K562 (cell line): Measurements from ENCODE around the gene KAT5. TPM values are rescaled to one million over a fixed set of nuclear protein-coding genes. Genes with fewer than 3 reads are reported as not detected.

Experiments
- AFF1 ChIP-seq, 2 experiments: fragments of 450-650 bp; IDR thresholded peaks; 2 replicates each; pipeline ENCODE4 v1.6.1; 2018; ENCODE audit warnings: mild to moderate bottlenecking in 2 of 2, low read depth in 1 of 2; ENCODE audit not compliant: partially characterized antibody in 2 of 2
- ARHGAP35 ChIP-seq: fragments of 450-650 bp; IDR thresholded peaks from 2 replicates; pipeline ENCODE4 v1.6.1; 2018; ENCODE audit not compliant: partially characterized antibody
- BRF2 ChIP-seq: IDR thresholded peaks from 3 replicates; pipeline ENCODE4 v1.6.1; 2011; ENCODE audit warnings: borderline replicate concordance, mild to moderate bottlenecking; ENCODE audit not compliant: insufficient read length, insufficient read depth
- C11orf30 ChIP-seq: fragments of 450-650 bp; IDR thresholded peaks from 2 replicates; pipeline ENCODE4 v1.6.1; 2016; ENCODE audit warnings: low read depth, mild to moderate bottlenecking
- CLOCK ChIP-seq: fragments of 250-450 bp; sonication (Bioruptor Pico); IDR thresholded peaks from 2 replicates; pipeline ENCODE4 v1.4.0; 2020; ENCODE audit warnings: mild to moderate bottlenecking, moderate library complexity, borderline replicate concordance
- CXXC5 ChIP-seq: fragments of 250-450 bp; sonication (Bioruptor Pico); IDR thresholded peaks from 2 replicates; pipeline ENCODE4 v1.8.0; 2022; ENCODE audit warnings: inconsistent platforms, mild to moderate bottlenecking, moderate library complexity
- HNRNPK ChIP-seq: fragments of 200-400 bp; formaldehyde crosslinking; IDR thresholded peaks from one replicate; pipeline ENCODE4 v1.6.1; 2018; ENCODE audit warnings: mild to moderate bottlenecking, low read depth, low read length; ENCODE audit not compliant: poor library complexity, severe bottlenecking
- MEIS2 ChIP-seq: fragments of 450-650 bp; IDR thresholded peaks from 2 replicates; pipeline ENCODE4 v1.6.1; 2014; ENCODE audit warnings: mild to moderate bottlenecking; ENCODE audit not compliant: partially characterized antibody
- MTA1 ChIP-seq: fragments of 450-650 bp; IDR thresholded peaks from 2 replicates; pipeline ENCODE4 v1.6.1; 2017; ENCODE audit warnings: borderline replicate concordance
- MYNN ChIP-seq, 2 experiments: sonication (generic); formaldehyde crosslinking in 1 of 2; IDR thresholded peaks; 2 replicates each; pipeline versions ENCODE4 v1.5.0 to v1.6.1; 2016 to 2020; ENCODE audit warnings: antibody characterized with exemption in 1 of 2, missing genetic modification reagents in 1 of 2
- NCOA6 ChIP-seq: fragments of 450-650 bp; IDR thresholded peaks from 2 replicates; pipeline ENCODE4 v1.6.1; 2017; ENCODE audit warnings: mild to moderate bottlenecking
- NCOR1 ChIP-seq: fragments of 450-650 bp; IDR thresholded peaks from 2 replicates; pipeline ENCODE4 v1.6.1; 2016; ENCODE audit warnings: mild to moderate bottlenecking, moderate library complexity
- NR2C2 ChIP-seq, 2 experiments: fragments of 200-800 bp in 1 of 2; sonication (Bioruptor generic) in 1 of 2; sonication (generic) in 1 of 2; formaldehyde crosslinking in 1 of 2; IDR thresholded peaks; 2 replicates each; pipeline versions ENCODE4 v1.6.1 to v1.8.0; 2016 to 2022; ENCODE audit warnings: mild to moderate bottlenecking in 1 of 2, missing compliant biosample characterization in 1 of 2, missing genetic modification characterization in 1 of 2, missing genetic modification reagents in 1 of 2
- PRDM10 ChIP-seq: fragments of 450-650 bp; IDR thresholded peaks from 2 replicates; pipeline ENCODE4 v1.6.1; 2018; ENCODE audit not compliant: partially characterized antibody
- SLC30A9 ChIP-seq: fragments of 250-450 bp; sonication (Bioruptor Pico); IDR thresholded peaks from 2 replicates; pipeline ENCODE4 v1.8.0; 2022; ENCODE audit warnings: mild to moderate bottlenecking, moderate library complexity
- ZNF124 ChIP-seq: sonication (generic); formaldehyde crosslinking; IDR thresholded peaks from 2 replicates; pipeline ENCODE4 v1.8.1; 2022; ENCODE audit warnings: missing genetic modification reagents
- ZNF780A ChIP-seq: fragments of 250-450 bp; sonication (Bioruptor Pico); IDR thresholded peaks from 2 replicates; pipeline ENCODE4 v1.5.0; 2021; ENCODE audit warnings: mild to moderate bottlenecking
- polyA plus RNA-seq, 8 experiments: library from polyadenylated mRNA; depleted of rRNA in 4 of 8; stranded (reverse) in 5 of 8; unstranded in 3 of 8; fragments of >200 nt; fragmentation: Nextera tagmentation in 2 of 8; fragmentation: Illumina TruSeq in 1 of 8; extraction: Ambion mirVana in 2 of 8; extraction: Trizol in 1 of 8; gene quantifications; 2 replicates each; pipeline versions ENCODE4 v1.2.1 to v1.2.3, GENCODE V29; 2011 to 2014; ENCODE audit warnings: inconsistent platforms in 1 of 8, missing spikeins in 1 of 8
- total RNA-seq, 7 experiments: library from RNA; depleted of rRNA in 6 of 7; stranded (reverse); fragments of >200 nt in 6 of 7; fragmentation: Illumina TruSeq in 2 of 7; extraction: Trizol in 2 of 7; gene quantifications; 2 replicates each; pipeline versions ENCODE4 v1.2.1 to v1.2.3, GENCODE V29; 2011 to 2021; ENCODE audit warnings: low replicate concordance in 1 of 7

The KAT5 gene
- total and polyA plus RNA-seq, 9 of the 15 experiments (the other 6 are each of a cell fraction or from before 2014, with no cell fraction given) = 3.6 to 76.8 (median 52.7) TPM

GRCh38 chr11:65692367-65692766 lies 19.7 kb upstream of the KAT5 start (continued):
- no peak for TF ChIP-seq NCOA6
- TF ChIP-seq CXXC5 (CRISPR knock-in tag) = 0 out of 2 replicates have a peak, but pooled peaks have one; percentile 28
- TF ChIP-seq HNRNPK = no peak
- TF ChIP-seq ZNF124 (CRISPR knock-in tag) = no peak
- no peak for TF ChIP-seq NCOR1
- no peak for TF ChIP-seq MTA1
- TF ChIP-seq NR2C2 (CRISPR knock-in tag; IDR thresholded peaks at IDR 0.05) = no peak
- TF ChIP-seq NR2C2 (tag; IDR thresholded peaks at IDR 0.05) = peak; percentile 75
- no peak for TF ChIP-seq ZNF780A (CRISPR knock-in tag)
- no peak for TF ChIP-seq CLOCK (CRISPR knock-in tag)
- no peak for TF ChIP-seq PRDM10
- peak in 1 of 2 experiments; percentile 23 for TF ChIP-seq AFF1 (IDR thresholded peaks at IDR 0.05; ENCODE audit: low read depth in 1 of 2, partially characterized antibody in 2 of 2)
- no peak for TF ChIP-seq MYNN (IDR thresholded peaks at IDR 0.05)
- no peak for TF ChIP-seq MYNN (CRISPR knock-in tag; IDR thresholded peaks at IDR 0.05)
- no peak for TF ChIP-seq C11orf30
- no peak for TF ChIP-seq ARHGAP35
- TF ChIP-seq MEIS2 = no peak
- TF ChIP-seq SLC30A9 (CRISPR knock-in tag) = no peak
- TF ChIP-seq BRF2 = no peak
